GM12878 (cell line): ENCODE data around the gene SMIM7. TPM values are rescaled to one million over a fixed set of nuclear protein-coding genes. Genes with fewer than 3 reads are reported as not detected.

Source experiments
- ATAC-seq: fragments of 200-7000 bp; cut with Tn5 transposase; 3 replicates; pipeline ENCODE4 v1.9.1; 2020; ENCODE audit warnings: mild to moderate bottlenecking, moderate library complexity
- BruUV-seq: library from RNA; stranded (reverse); fragments of 400-500 nt; replicated peaks from 2 replicates; lab custom pipeline; 2021; lab: Mats Ljungman, UMichigan
- CTCF ChIA-PET: fragments of 300-600 bp; sonication (Branson Sonifier 250); formaldehyde crosslinking; extraction: SDS; loops from one replicate; lab custom pipeline; 2021; ENCODE audit warnings: inconsistent platforms; lab: Yijun Ruan, JAX
- POLR2A ChIA-PET: fragments of 350-600 bp; formaldehyde crosslinking; extraction: SDS; loops from one replicate; lab custom pipeline; 2021; ENCODE audit warnings: inconsistent platforms; lab: Charles Lee
- RAD21 ChIA-PET: fragments of 300-600 bp; sonication (Branson Sonifier 250); formaldehyde crosslinking; loops from one replicate; lab custom pipeline; 2023; ENCODE audit warnings: antibody characterized with exemption; ENCODE audit not compliant: unreplicated experiment; lab: Charles Lee
- SMC1A ChIA-PET: fragments of 300-600 bp; sonication (Branson Sonifier 250); formaldehyde crosslinking; loops from one replicate; lab custom pipeline; 2023; ENCODE audit not compliant: unreplicated experiment, uncharacterized antibody; lab: Charles Lee
- DNase-seq: peaks from one replicate; pipeline ENCODE4 v3.0.0-alpha.2; 2011; ENCODE audit warnings: low read depth, low spot score
- FAIRE-seq: peaks from 3 replicates; lab custom pipeline; 2011; peaks lifted over from hg19 to GRCh38; lab: Jason Lieb, UNC
- H2AFZ ChIP-seq: 2 replicates; pipeline ENCODE4 v1.6.0; 2011; ENCODE audit warnings: low read depth, low read length, control low read depth; ENCODE audit not compliant: control insufficient read depth
- H3K27ac ChIP-seq: 2 replicates; pipeline ENCODE4 v1.5.1; 2011; ENCODE audit warnings: control low read depth; ENCODE audit not compliant: control insufficient read depth, insufficient read depth
- H3K27me3 ChIP-seq, 2 experiments: replicated peaks in 1 of 2; 2 replicates each; pipeline versions ENCODE4 v1.6.0 to v1.6.1; 2011; ENCODE audit warnings: low read length in 1 of 2; ENCODE audit not compliant: control insufficient read depth in 2 of 2, insufficient read depth in 2 of 2
- H3K36me3 ChIP-seq, 2 experiments: 2 replicates each; pipeline ENCODE4 v1.5.1; 2011; ENCODE audit warnings: low read length in 1 of 2; ENCODE audit not compliant: control insufficient read depth in 2 of 2, insufficient read depth in 2 of 2
- H3K4me1 ChIP-seq: 2 replicates; pipeline ENCODE4 v1.6.1; 2011; ENCODE audit warnings: mild to moderate bottlenecking, low read length, moderate library complexity, mixed read lengths; ENCODE audit not compliant: control insufficient read depth, insufficient read depth
- H3K4me2 ChIP-seq: 2 replicates; pipeline ENCODE4 v1.6.0; 2011; ENCODE audit warnings: control low read depth; ENCODE audit not compliant: control insufficient read depth, insufficient read depth
- H3K4me3 ChIP-seq: fragments of 200-600 bp; sonication (generic); 2 replicates; pipeline ENCODE4 v1.5.1; 2016
- H3K79me2 ChIP-seq: 2 replicates; pipeline ENCODE4 v1.6.0; 2011; ENCODE audit warnings: low read length; ENCODE audit not compliant: control insufficient read depth, insufficient read depth
- H3K9ac ChIP-seq: 2 replicates; pipeline ENCODE4 v1.8.0; 2011; ENCODE audit warnings: low read length, control low read depth, mixed read lengths; ENCODE audit not compliant: control insufficient read depth, insufficient read depth
- H3K9me3 ChIP-seq: replicated peaks from 3 replicates; pipeline ENCODE4 v1.5.1; 2011; ENCODE audit warnings: mild to moderate bottlenecking, low read length; ENCODE audit not compliant: control insufficient read depth, insufficient read depth
- H4K20me1 ChIP-seq: 2 replicates; pipeline ENCODE4 v1.6.0; 2011; ENCODE audit not compliant: control insufficient read depth, insufficient read depth
- BRCA1 ChIP-seq: IDR thresholded peaks from 2 replicates; pipeline ENCODE4 v1.6.1; 2011; ENCODE audit warnings: low read depth, low read length, improper control_type of control experiment
- CBX3 ChIP-seq: fragments of 200-600 bp; sonication (generic); IDR thresholded peaks from 2 replicates; pipeline ENCODE4 v1.6.1; 2016; ENCODE audit warnings: low read depth, borderline replicate concordance
- CEBPB ChIP-seq, 2 experiments: fragments of 150-350 bp in 1 of 2; IDR thresholded peaks; 2 replicates each; pipeline ENCODE4 v1.6.1; 2012 to 2014; ENCODE audit warnings: low read depth in 2 of 2, low read length in 2 of 2, borderline replicate concordance in 1 of 2, inconsistent platforms in 1 of 2
- EED ChIP-seq: sonication (generic); IDR thresholded peaks from 2 replicates; pipeline ENCODE4 v1.6.1; 2016; ENCODE audit warnings: antibody characterized with exemption, low read depth
- FOS ChIP-seq: IDR thresholded peaks from 3 replicates; pipeline ENCODE4 v1.6.1; 2011; ENCODE audit warnings: borderline replicate concordance; ENCODE audit not compliant: insufficient read length; ENCODE audit errors: extremely low read depth
- FOXK2 ChIP-seq: fragments of 450-650 bp; IDR thresholded peaks from 2 replicates; pipeline ENCODE4 v1.6.1; 2017; ENCODE audit warnings: mild to moderate bottlenecking, moderate library complexity
- IRF4 ChIP-seq: IDR thresholded peaks from 2 replicates; pipeline ENCODE4 v1.6.1; 2011; ENCODE audit warnings: low read depth, low read length
- KLF5 ChIP-seq: fragments of 450-650 bp; IDR thresholded peaks from 2 replicates; pipeline ENCODE4 v1.6.1; 2014; ENCODE audit warnings: mild to moderate bottlenecking; ENCODE audit not compliant: partially characterized antibody
- POLR2A ChIP-seq: IDR thresholded peaks from 2 replicates; pipeline ENCODE4 v1.6.1; 2011; ENCODE audit warnings: low read depth, mild to moderate bottlenecking, low read length
- POU2F2 ChIP-seq: IDR thresholded peaks from 3 replicates; pipeline ENCODE4 v1.6.1; 2011; ENCODE audit warnings: low read depth, mild to moderate bottlenecking, low read length, borderline replicate concordance
- RAD21 ChIP-seq: IDR thresholded peaks from 2 replicates; pipeline ENCODE4 v1.6.1; 2011; ENCODE audit warnings: mild to moderate bottlenecking, low read depth, low read length, moderate library complexity; ENCODE audit not compliant: insufficient read depth
- RCOR1 ChIP-seq: conservative IDR thresholded peaks from 2 replicates; pipeline ENCODE4 v1.6.1; 2012; ENCODE audit warnings: low read depth, low read length, improper control_type of control experiment
- RUNX3 ChIP-seq: IDR thresholded peaks from 2 replicates; pipeline ENCODE4 v1.6.1; 2012; ENCODE audit warnings: low read length, inconsistent platforms
- SMAD5 ChIP-seq: IDR thresholded peaks from 2 replicates; pipeline ENCODE4 v1.6.1; 2016; ENCODE audit warnings: antibody characterized with exemption, low read depth
- ZNF207 ChIP-seq: fragments of 450-650 bp; IDR thresholded peaks from 2 replicates; pipeline ENCODE4 v1.6.1; 2014; ENCODE audit warnings: antibody characterized with exemption, mild to moderate bottlenecking, borderline replicate concordance
- ZNF217 ChIP-seq: fragments of 450-650 bp; IDR thresholded peaks from 2 replicates; pipeline ENCODE4 v1.6.1; 2017; ENCODE audit warnings: antibody characterized with exemption, mild to moderate bottlenecking
- ZNF384 ChIP-seq: IDR thresholded peaks from 2 replicates; pipeline ENCODE4 v1.6.1; 2012; ENCODE audit warnings: low read depth, mild to moderate bottlenecking, low read length, improper control_type of control experiment, borderline replicate concordance
- ZNF592 ChIP-seq: fragments of 450-650 bp; IDR thresholded peaks from 2 replicates; pipeline ENCODE4 v1.6.1; 2017; ENCODE audit warnings: mild to moderate bottlenecking, moderate library complexity
- WGBS: methylation state at CpG from one replicate; pipeline ENCODE4 v1.1.6; 2016; ENCODE audit warnings: low lambda C conversion rate; ENCODE audit not compliant: insufficient replicate concordance, insufficient coverage; ENCODE audit errors: missing lambda C conversion rate; 5-methylcytosine and 5-hydroxymethylcytosine counted together
- in situ Hi-C: fragments of 300-500 bp; cut with MboI; formaldehyde crosslinking; loops from 9 replicates; pipeline ENCODE4 v1.14.3; 2018; ENCODE audit warnings: mixed read lengths
- intact Hi-C: fragments of 100-400 bp; cut with micrococcal nuclease; formaldehyde crosslinking; loops from one replicate; pipeline ENCODE4 v1.14.2; 2022; ENCODE audit not compliant: unreplicated experiment
- polyA plus RNA-seq, 11 experiments: library from polyadenylated mRNA; depleted of rRNA in 4 of 11; unstranded in 6 of 11; stranded (reverse) in 5 of 11; fragments of >200 nt; fragmentation: Nextera tagmentation in 4 of 11; fragmentation: Illumina TruSeq in 1 of 11; extraction: Ambion mirVana in 4 of 11; extraction: Trizol in 1 of 11; gene quantifications; 1 replicate in 1 of 11; 2 replicates in 10 of 11; pipeline versions ENCODE4 v1.2.1 to v1.2.3, GENCODE V29; 2011 to 2016; ENCODE audit warnings: inconsistent platforms in 2 of 11, missing spikeins in 2 of 11, low read depth in 1 of 11
- total RNA-seq, 4 experiments: library from RNA; depleted of rRNA in 3 of 4; stranded (reverse); fragments of >200 nt in 3 of 4; fragmentation: Illumina TruSeq in 1 of 4; extraction: Trizol in 1 of 4; gene quantifications; 2 replicates each; pipeline versions ENCODE4 v1.2.1 to v1.2.3, GENCODE V29; 2013 to 2021
- TF ChIP-seq, protein P1 (sequence below): fragments of 450-650 bp; IDR thresholded peaks from 2 replicates; pipeline ENCODE4 v1.6.1; 2017; ENCODE audit warnings: mild to moderate bottlenecking, low read depth, inconsistent platforms; ENCODE audit not compliant: poor library complexity, severe bottlenecking

SMIM7 gene
- total and polyA plus RNA-seq, 10 of the 15 experiments (the other 5 are each of a cell fraction or from before 2014, with no cell fraction given): 45.7 to 170 (median 70.8) TPM

DNA sequence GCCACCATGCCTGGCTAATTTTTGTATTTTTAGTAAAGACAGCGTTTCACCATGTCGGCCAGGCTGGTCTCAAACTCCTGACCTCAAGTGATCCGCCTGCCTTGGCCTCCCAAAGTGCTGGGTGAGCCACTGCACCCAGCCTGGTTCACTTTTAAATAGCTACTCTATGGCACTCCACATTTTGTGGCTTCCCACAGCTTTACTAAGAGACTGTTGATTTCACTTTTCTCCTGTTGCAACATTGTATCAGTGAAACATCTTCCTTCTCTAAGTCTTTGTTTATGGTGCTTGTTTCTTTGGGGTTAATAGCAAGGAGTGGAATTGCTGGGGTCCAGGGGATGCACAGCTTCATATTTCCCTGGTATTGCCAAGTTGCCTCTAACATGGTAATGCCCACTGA, 13.3 kb upstream of the SMIM7 start:
- ChIA-PET POLR2A (no interaction called here), SMC1A (interaction anchor here (0.7 kb wide), 1 partner anchor 12 kb away, joined by 3 read pairs; the partner anchor contains the start of gene TMEM38A), CTCF (no interaction called here), RAD21 (no interaction called here)
- ATAC-seq (no peak), FAIRE-seq (no peak)
- in situ Hi-C loops: no loop called here
- H3K9me3 ChIP-seq: no peaks in the 10 kb centered on the region
- H3K9ac ChIP-seq: no peak overlapping the region
- peaks cover 1% of the 10 kb centered on the region; the same call in 1 of the 2 replicates for H3K79me2 ChIP-seq
- H3K4me1 ChIP-seq: no peaks in the 10 kb centered on the region
- H4K20me1 ChIP-seq: no peaks in the 10 kb centered on the region
- TF ChIP-seq ZNF207 (no peak), RCOR1 (no peak), KLF5 (no peak), ZNF592 (no peak), RUNX3 (no peak), FOXK2 (no peak), ZNF384 (no peak), BRCA1 (no peak), POU2F2 (no peak), ZNF217 (no peak), IRF4 (no peak), SMAD5 (no peak), CBX3 (no peak), FOS (no peak), RAD21 (no peak), CEBPB (IDR thresholded peaks at IDR 0.05; ENCODE audit: borderline replicate concordance in 1 of 2, low read depth in 2 of 2, low read length in 2 of 2) (no peak), POLR2A (no peak), EED (no peak)
- TF ChIP-seq, protein P1, sequence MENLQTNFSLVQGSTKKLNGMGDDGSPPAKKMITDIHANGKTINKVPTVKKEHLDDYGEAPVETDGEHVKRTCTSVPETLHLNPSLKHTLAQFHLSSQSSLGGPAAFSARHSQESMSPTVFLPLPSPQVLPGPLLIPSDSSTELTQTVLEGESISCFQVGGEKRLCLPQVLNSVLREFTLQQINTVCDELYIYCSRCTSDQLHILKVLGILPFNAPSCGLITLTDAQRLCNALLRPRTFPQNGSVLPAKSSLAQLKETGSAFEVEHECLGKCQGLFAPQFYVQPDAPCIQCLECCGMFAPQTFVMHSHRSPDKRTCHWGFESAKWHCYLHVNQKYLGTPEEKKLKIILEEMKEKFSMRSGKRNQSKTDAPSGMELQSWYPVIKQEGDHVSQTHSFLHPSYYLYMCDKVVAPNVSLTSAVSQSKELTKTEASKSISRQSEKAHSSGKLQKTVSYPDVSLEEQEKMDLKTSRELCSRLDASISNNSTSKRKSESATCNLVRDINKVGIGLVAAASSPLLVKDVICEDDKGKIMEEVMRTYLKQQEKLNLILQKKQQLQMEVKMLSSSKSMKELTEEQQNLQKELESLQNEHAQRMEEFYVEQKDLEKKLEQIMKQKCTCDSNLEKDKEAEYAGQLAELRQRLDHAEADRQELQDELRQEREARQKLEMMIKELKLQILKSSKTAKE: no peak
- TF ChIP-seq, all 136 proteins: peak for 0
- WGBS: 75% methylated on average over 3 of the region's 3 CpGs
- intact Hi-C loops: no loop called here
- Histone ChIP-seq H3K4me2 (no peak overlapping the region), H3K27ac (no peak overlapping the region), H2AFZ (no peak overlapping the region), H3K36me3 (peaks cover 0 to 2% of the 10 kb centered on the region in 2 experiments; a peak in 3 of 4 replicates), H3K4me3 (no peak overlapping the region), H3K27me3 (no peaks in the 10 kb centered on the region)
- DNase-seq: no peak
- no TSS peak for BruUV-seq
